ENCODE measurements around the gene DOP1A.

- TF ChIP-seq POLR2A (IDR thresholded peaks at IDR 0.05; ENCODE audit: low read depth) (no peak), CTCF (IDR thresholded peaks at IDR 0.05) (no peak), POLR2AphosphoS5 (IDR thresholded peaks at IDR 0.05) (no peak)
These were observed 64.7 kb downstream of the DOP1A start for GRCh38 chr6:83132121-83132520.
